Adipocyte (in vitro differentiated cells): Measurements from ENCODE around the gene FOXL3.
"Not testable (repeated sequence)": the region's sequence is repeated elsewhere in the genome, so short reads cannot be mapped to it uniquely, and the experiment has no call there.

Experiments
- DNase-seq: peaks from one replicate; pipeline ENCODE4 v3.0.0-alpha.2; 2015; ENCODE audit warnings: low read depth
- H3K27me3 ChIP-seq: replicated peaks from 2 replicates; pipeline ENCODE4 v1.7.0; 2013; ENCODE audit warnings: mild to moderate bottlenecking, low read length, moderate library complexity; ENCODE audit not compliant: control insufficient read depth, insufficient read depth
- H3K36me3 ChIP-seq: 2 replicates; pipeline ENCODE4 v1.7.0; 2013; ENCODE audit warnings: low read length, mild to moderate bottlenecking, moderate library complexity; ENCODE audit not compliant: control insufficient read depth, insufficient read depth, severe bottlenecking
- H3K4me1 ChIP-seq: 2 replicates; pipeline ENCODE4 v1.7.0; 2013; ENCODE audit warnings: mild to moderate bottlenecking, low read length, moderate library complexity; ENCODE audit not compliant: control insufficient read depth, insufficient read depth
- H3K4me3 ChIP-seq: 2 replicates; pipeline ENCODE4 v1.7.0; 2013; ENCODE audit warnings: mild to moderate bottlenecking, low read length, moderate library complexity
- H3K9ac ChIP-seq: 2 replicates; pipeline ENCODE4 v1.7.0; 2013; ENCODE audit warnings: mild to moderate bottlenecking, low read length, moderate library complexity
- H3K9me3 ChIP-seq: 2 replicates; pipeline ENCODE4 v1.7.0; 2013; ENCODE audit warnings: mild to moderate bottlenecking, low read length, moderate library complexity; ENCODE audit not compliant: control insufficient read depth

The FOXL3 gene

DNA sequence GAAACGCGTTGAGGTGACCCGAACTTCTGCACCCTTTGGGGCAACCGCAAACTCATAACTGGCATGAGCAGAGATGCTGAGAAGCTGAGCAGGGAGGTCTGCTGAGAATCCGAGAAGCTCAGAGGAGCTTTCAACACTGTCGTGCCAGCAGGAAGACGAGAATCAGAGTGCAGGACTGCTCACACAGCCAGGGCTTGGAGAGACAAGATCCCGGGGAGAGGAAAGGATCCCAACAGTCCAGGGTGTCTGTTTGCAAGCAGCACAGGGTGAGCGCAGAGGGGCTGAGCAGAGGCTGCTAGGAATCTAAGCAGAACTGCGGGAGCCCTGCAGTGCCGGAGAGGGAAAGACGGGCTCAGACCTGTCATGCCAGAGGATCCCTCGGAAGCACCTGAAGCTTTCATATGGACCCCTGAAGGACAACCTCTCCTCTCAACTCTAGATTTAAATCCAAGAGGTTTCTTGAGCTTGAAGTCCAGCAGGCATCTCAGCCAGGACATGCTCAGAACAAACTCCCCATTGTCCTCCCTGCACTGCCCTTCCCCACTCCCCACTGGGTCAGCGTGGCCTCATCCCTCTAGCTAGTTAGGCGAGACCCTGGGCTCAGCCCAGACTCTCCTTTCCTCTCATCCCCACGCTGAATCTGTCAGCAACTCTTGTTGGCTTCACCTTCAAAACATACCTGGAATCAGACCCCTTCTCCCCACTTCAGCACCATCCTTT, 40.7 kb downstream of the FOXL3 start:
- Histone ChIP-seq H3K9me3 (peaks cover 8% of the 10 kb centered on the region), H3K27me3 (peaks cover 56% of the 10 kb centered on the region), H3K9ac (no peak overlapping the region), H3K4me1 (peaks cover 4% of the 10 kb centered on the region), H3K36me3 (no peaks in the 10 kb centered on the region), H3K4me3 (no peak overlapping the region)
- DNase-seq, result no peak

GRCh38 chr7:332020-332517, 42.1 kb downstream of the FOXL3 start:
- Histone ChIP-seq H3K36me3 (no peaks in the 10 kb centered on the region), H3K4me1 (peaks cover 4% of the 10 kb centered on the region), H3K9ac (no peak overlapping the region), H3K27me3 (peaks cover 42% of the 10 kb centered on the region), H3K4me3 (no peak overlapping the region), H3K9me3 (no peaks in the 10 kb centered on the region)
- DNase-seq, result no peak

DNA sequence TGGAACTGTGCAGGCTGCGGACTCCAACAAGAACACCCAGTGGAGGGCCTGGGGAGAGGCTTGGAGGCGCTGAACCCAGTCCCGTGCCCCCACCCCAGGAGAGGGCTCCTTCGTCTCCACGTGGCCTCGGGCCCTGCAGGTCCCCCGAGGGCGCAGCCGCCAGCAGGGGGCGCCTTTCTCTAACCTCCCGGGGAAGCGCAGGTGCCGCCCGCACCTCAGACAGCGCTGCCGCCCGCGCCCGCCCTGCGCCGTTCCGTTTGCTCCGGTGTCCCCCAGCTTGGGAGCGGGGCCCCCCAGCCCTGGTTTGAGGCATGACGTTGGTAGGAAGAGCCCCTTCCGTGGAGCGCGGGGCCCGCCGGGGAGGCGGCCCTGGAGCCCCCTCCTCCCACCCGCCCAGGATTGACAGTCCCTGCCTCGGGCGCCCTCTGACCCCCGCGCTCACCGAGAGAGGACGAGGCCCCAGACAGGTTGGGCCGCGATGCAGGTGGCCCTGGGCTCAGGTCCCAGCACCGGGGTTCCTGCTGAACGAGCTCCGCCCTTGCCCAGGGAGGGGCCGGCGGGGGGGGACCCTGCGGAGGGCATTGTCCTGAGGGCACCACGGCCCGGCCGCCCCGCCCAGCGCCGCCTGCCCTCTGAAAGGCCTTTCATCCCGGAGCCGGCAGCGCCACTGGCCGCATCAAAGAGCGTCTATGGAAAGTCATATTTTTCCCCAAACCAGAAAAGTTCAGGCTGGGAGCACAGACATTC, 42.8 kb downstream of the FOXL3 start:
- H3K36me3 ChIP-seq, result no peaks in the 10 kb centered on the region
- H3K4me3 ChIP-seq, result no peak overlapping the region
- peak; percentile 84 for DNase-seq
- peaks cover 44% of the 10 kb centered on the region for H3K27me3 ChIP-seq
- peaks cover 4% of the 10 kb centered on the region for H3K4me1 ChIP-seq
- no peak overlapping the region for H3K9ac ChIP-seq
- no peaks in the 10 kb centered on the region for H3K9me3 ChIP-seq

GRCh38 chr7:333393-333764, 43.4 kb downstream of the FOXL3 start:
- peak; percentile 50 for DNase-seq
- H3K27me3 ChIP-seq, result peaks cover 41% of the 10 kb centered on the region

DNA sequence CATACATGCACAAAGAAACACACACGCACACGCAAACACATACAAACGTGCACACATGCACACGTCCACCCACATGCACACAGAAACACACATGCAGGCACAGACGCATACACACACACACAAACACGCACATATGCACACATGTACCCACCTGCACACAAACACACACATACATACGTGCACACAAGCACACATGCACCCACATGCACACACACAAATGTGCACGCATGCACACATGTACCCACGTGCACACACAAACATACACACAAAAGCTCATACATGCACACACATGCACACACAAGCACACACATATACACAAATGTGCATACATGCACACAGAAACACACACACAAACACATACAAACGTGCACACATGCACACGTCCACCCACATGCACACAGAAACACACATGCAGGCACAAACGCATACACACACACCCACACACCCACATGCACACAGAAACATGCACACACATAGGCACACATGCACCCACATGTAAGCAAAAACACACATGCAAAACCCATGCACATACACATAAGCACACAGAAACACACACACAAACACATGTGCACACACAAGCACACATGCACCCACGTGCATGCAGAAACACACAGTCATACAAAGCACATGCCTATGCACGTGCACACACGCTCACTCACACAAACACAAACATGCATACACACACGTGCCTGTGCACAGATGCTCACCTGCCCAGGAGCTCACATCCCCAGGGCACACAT, 44.8 kb downstream of the FOXL3 start:
- no peak overlapping the region for H3K4me3 ChIP-seq
- H3K36me3 ChIP-seq, result no peaks in the 10 kb centered on the region
- DNase-seq, result no peak
- H3K9ac ChIP-seq, result no peak overlapping the region
- no peaks in the 10 kb centered on the region for H3K9me3 ChIP-seq
- H3K27me3 ChIP-seq, result peaks cover 39% of the 10 kb centered on the region
- H3K4me1 ChIP-seq, result peaks cover 4% of the 10 kb centered on the region

More at GRCh38 chr7:333393-333764, 43.4 kb downstream of the FOXL3 start:
- no peaks in the 10 kb centered on the region for H3K9me3 ChIP-seq
- H3K9ac ChIP-seq, result no peak overlapping the region
- peaks cover 4% of the 10 kb centered on the region for H3K4me1 ChIP-seq
- no peak overlapping the region for H3K4me3 ChIP-seq
- no peaks in the 10 kb centered on the region for H3K36me3 ChIP-seq

DNA sequence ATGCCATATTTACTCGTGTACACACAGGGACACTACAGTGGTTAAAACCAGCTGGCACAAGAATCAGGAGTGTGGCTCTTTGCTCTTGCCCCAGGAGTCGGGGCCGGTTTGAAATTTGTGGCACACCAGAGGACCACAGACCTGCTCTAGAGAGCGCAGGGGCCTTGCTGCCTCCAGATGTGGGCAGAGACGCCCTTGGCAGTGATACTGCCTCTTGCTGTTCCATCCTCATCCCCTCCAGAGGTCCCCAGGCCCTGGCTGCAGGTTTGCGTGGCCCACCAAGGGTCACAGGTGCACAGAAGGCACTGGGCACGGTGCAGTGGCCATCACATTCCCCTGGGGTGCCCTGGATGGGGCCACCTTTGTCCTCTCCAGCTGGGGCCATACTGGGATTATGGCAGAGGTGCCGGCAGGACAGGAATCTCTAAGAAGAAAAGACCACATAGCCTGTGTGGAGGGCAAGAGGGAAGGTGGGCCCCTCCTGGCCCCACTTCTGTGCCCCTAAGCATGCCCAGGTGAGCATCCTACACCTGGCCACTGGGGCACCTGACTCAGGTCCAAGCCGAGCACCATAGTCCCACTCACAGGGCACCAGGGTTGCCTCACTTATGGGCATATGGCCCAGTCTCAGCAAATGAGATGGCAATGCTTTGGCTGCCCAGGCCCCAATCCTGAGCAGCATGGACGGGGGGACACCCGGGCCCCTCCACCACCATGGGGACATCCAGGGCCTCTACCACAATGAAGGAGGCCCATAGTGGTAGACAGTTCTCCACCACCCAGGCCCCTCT, 45.6 kb downstream of the FOXL3 start:
- H3K9ac ChIP-seq, result no peak overlapping the region
- no peaks in the 10 kb centered on the region for H3K36me3 ChIP-seq
- H3K27me3 ChIP-seq, result peaks cover 40% of the 10 kb centered on the region
- H3K4me3 ChIP-seq, result no peak overlapping the region
- peaks cover 4% of the 10 kb centered on the region for H3K4me1 ChIP-seq
- no peaks in the 10 kb centered on the region for H3K9me3 ChIP-seq
- DNase-seq, result no peak

DNA sequence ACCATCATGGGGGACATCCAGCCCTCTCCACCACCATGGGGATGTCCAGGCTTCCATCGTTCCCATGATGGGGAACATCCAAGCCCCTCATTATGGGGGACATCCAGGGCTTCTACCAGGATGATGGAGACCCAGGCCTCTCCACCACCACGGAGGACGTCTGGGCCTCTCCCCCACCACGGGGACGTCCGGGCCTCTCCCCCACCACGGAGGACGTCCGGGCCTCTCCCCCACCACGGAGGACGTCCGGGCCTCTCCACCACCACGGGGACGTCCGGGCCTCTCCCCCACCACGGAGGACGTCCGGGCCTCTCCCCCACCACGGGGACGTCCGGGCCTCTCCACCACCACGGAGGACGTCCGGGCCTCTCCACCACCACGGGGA, 46.2 kb downstream of the FOXL3 start:
- H3K4me1 ChIP-seq, H3K9ac ChIP-seq, H3K36me3 ChIP-seq, DNase-seq, H3K4me3 ChIP-seq, H3K9me3 ChIP-seq: not testable (repeated sequence)
- peaks cover 40% of the 10 kb centered on the region for H3K27me3 ChIP-seq

GRCh38 chr7:336810-337566, 47.0 kb downstream of the FOXL3 start:
- no peak overlapping the region for H3K9ac ChIP-seq
- DNase-seq, result no peak
- no peaks in the 10 kb centered on the region for H3K36me3 ChIP-seq
- no peak overlapping the region for H3K4me3 ChIP-seq
- H3K27me3 ChIP-seq, result peaks cover 39% of the 10 kb centered on the region
- H3K9me3 ChIP-seq, result no peaks in the 10 kb centered on the region
- peaks cover 4% of the 10 kb centered on the region for H3K4me1 ChIP-seq

GRCh38 chr7:337567-337951, 47.6 kb downstream of the FOXL3 start:
- Histone ChIP-seq H3K27me3 (peaks cover 40% of the 10 kb centered on the region), H3K9me3 (no peaks in the 10 kb centered on the region), H3K9ac (no peak overlapping the region), H3K36me3 (no peaks in the 10 kb centered on the region), H3K4me3 (no peak overlapping the region), H3K4me1 (peaks cover 4% of the 10 kb centered on the region)
- DNase-seq, result no peak

DNA sequence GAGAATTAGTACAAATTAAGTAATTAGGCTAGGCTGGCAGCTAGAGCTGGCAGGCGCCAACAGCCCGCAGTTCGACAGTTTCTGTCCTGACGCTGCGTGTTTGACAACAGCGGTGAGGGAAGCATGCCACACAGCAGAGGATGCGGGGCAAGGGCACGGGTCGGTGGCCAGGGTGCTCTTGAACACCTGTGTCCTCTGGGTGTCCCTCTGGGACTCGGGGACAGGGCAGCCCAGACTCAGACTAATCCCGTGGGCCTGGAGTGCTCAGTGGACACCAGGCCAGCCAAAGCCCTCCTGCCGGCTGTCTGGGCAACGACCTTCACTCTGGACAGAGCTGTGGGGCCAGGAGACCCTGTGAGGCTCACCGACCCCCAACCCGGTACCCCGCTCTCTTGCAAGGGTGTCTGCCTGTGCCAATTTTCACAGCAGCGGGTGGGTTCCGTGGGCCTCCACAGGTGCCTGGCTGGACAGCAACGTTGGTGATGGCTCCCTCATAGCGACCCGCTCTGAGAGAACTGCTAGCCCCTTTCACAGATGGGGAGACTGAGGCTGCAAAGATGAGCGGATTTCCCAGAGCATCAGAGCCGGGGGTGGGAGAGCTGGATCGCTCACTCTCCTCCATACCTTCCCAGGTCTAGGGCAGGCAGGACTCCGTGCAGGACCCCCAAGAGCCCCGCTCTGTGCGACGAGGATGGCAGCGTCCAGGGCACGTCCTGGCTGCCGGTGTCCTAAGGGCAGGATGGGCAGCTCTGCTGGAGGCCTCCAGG, 48.5 kb downstream of the FOXL3 start:
- H3K27me3 ChIP-seq, result peaks cover 41% of the 10 kb centered on the region
- DNase-seq, result no peak
- no peaks in the 10 kb centered on the region for H3K9me3 ChIP-seq
- no peak overlapping the region for H3K9ac ChIP-seq
- no peaks in the 10 kb centered on the region for H3K36me3 ChIP-seq
- no peak overlapping the region for H3K4me3 ChIP-seq
- H3K4me1 ChIP-seq, result no peaks in the 10 kb centered on the region
